H9 (cell line): ENCODE results near the gene CAPN5. TPM values are rescaled to one million over a fixed set of nuclear protein-coding genes. Genes with fewer than 3 reads are reported as not detected.

Source experiments
- DNase-seq: peaks from one replicate; pipeline ENCODE4 v3.0.0-alpha.2; 2017
- H2AFZ ChIP-seq: one replicate; pipeline ENCODE4 v1.6.1; 2013; ENCODE audit warnings: mild to moderate bottlenecking, low read length, control low read depth, moderate library complexity
- H2AK5ac ChIP-seq: 2 replicates; pipeline ENCODE4 v1.6.1; 2013; ENCODE audit warnings: low read length, control low read depth, mixed read lengths; ENCODE audit not compliant: insufficient read length
- H2BK120ac ChIP-seq: one replicate; pipeline ENCODE4 v1.6.1; 2013; ENCODE audit warnings: low read depth, mild to moderate bottlenecking, low read length, control low read depth, inconsistent platforms; ENCODE audit not compliant: poor library complexity, severe bottlenecking
- H2BK12ac ChIP-seq: 2 replicates; pipeline ENCODE4 v1.6.1; 2013; ENCODE audit warnings: low read length, control low read depth, mixed read lengths, low read depth; ENCODE audit not compliant: insufficient read length
- H2BK15ac ChIP-seq: 2 replicates; pipeline ENCODE4 v1.6.1; 2013; ENCODE audit warnings: low read depth, low read length, control low read depth
- H2BK20ac ChIP-seq: one replicate; pipeline ENCODE4 v1.6.1; 2013; ENCODE audit warnings: low read depth, mild to moderate bottlenecking, low read length, control low read depth, inconsistent platforms; ENCODE audit not compliant: poor library complexity, severe bottlenecking
- H2BK5ac ChIP-seq: 2 replicates; pipeline ENCODE4 v1.6.1; 2013; ENCODE audit warnings: low read length, control low read depth, mixed read lengths; ENCODE audit not compliant: insufficient read length
- H3K14ac ChIP-seq: 2 replicates; pipeline ENCODE4 v1.6.1; 2013; ENCODE audit warnings: low read length, control low read depth; ENCODE audit not compliant: insufficient read depth
- H3K18ac ChIP-seq: 2 replicates; pipeline ENCODE4 v1.6.1; 2013; ENCODE audit warnings: low read depth, mild to moderate bottlenecking, mixed read lengths, low read length, control low read depth; ENCODE audit not compliant: insufficient read length
- H3K23ac ChIP-seq: 2 replicates; pipeline ENCODE4 v1.6.1; 2013; ENCODE audit warnings: low read length, control low read depth, mixed read lengths, low read depth; ENCODE audit not compliant: insufficient read length
- H3K23me2 ChIP-seq: 2 replicates; pipeline ENCODE4 v1.6.1; 2013; ENCODE audit warnings: low read depth, mild to moderate bottlenecking, mixed read lengths, low read length, control low read depth; ENCODE audit not compliant: insufficient read length, poor library complexity, severe bottlenecking
- H3K27ac ChIP-seq: 2 replicates; pipeline ENCODE4 v1.5.1; 2013; ENCODE audit warnings: low read length, control low read depth, mixed read lengths, low read depth; ENCODE audit not compliant: insufficient read length
- H3K27me3 ChIP-seq: 2 replicates; pipeline ENCODE4 v1.6.1; 2013; ENCODE audit warnings: low read length, control low read depth, inconsistent platforms; ENCODE audit not compliant: insufficient read depth
- H3K4ac ChIP-seq: 2 replicates; pipeline ENCODE4 v1.6.1; 2013; ENCODE audit warnings: low read depth, mild to moderate bottlenecking, control low read depth, inconsistent platforms, low read length, moderate library complexity
- H3K4me1 ChIP-seq: 2 replicates; pipeline ENCODE4 v1.6.1; 2013; ENCODE audit warnings: low read length, control low read depth, inconsistent platforms; ENCODE audit not compliant: insufficient read depth
- H3K4me2 ChIP-seq: 2 replicates; pipeline ENCODE4 v1.6.1; 2013; ENCODE audit warnings: low read length, control low read depth, mixed read lengths; ENCODE audit not compliant: insufficient read length, insufficient read depth
- H3K56ac ChIP-seq: 2 replicates; pipeline ENCODE4 v1.6.1; 2013; ENCODE audit warnings: low read depth, mild to moderate bottlenecking, mixed read lengths, low read length, control low read depth; ENCODE audit not compliant: insufficient read length
- H3K79me1 ChIP-seq: 2 replicates; pipeline ENCODE4 v1.6.1; 2013; ENCODE audit warnings: low read depth, mild to moderate bottlenecking, moderate library complexity, low read length, control low read depth, inconsistent platforms; ENCODE audit not compliant: insufficient read depth, poor library complexity, severe bottlenecking
- H3K79me2 ChIP-seq: 2 replicates; pipeline ENCODE4 v1.6.1; 2013; ENCODE audit warnings: low read length, control low read depth, inconsistent platforms; ENCODE audit not compliant: insufficient read depth
- H3K9ac ChIP-seq: 2 replicates; pipeline ENCODE4 v1.6.1; 2013; ENCODE audit warnings: low read length, control low read depth, mixed read lengths; ENCODE audit not compliant: insufficient read length; ENCODE audit errors: extremely low read depth
- H3K9me3 ChIP-seq: one replicate; pipeline ENCODE4 v1.6.1; 2013; ENCODE audit warnings: low read depth, low read length, inconsistent platforms; ENCODE audit not compliant: control insufficient read depth
- H3T11ph ChIP-seq: one replicate; pipeline ENCODE4 v1.6.1; 2013; ENCODE audit warnings: mild to moderate bottlenecking, low read length, control low read depth, inconsistent platforms
- H4K20me1 ChIP-seq: one replicate; pipeline ENCODE4 v1.6.1; 2013; ENCODE audit not compliant: control insufficient read depth, insufficient read length, insufficient read depth
- H4K5ac ChIP-seq: 2 replicates; pipeline ENCODE4 v1.6.1; 2013; ENCODE audit warnings: low read depth, mild to moderate bottlenecking, mixed read lengths, low read length, control low read depth; ENCODE audit not compliant: insufficient read length
- H4K8ac ChIP-seq: replicated peaks from 2 replicates; pipeline ENCODE4 v1.6.1; 2013; ENCODE audit warnings: low read length, control low read depth, mixed read lengths, low read depth; ENCODE audit not compliant: insufficient read length
- H4K91ac ChIP-seq: 2 replicates; pipeline ENCODE4 v1.6.1; 2013; ENCODE audit warnings: low read depth, mild to moderate bottlenecking, moderate library complexity, mixed read lengths, low read length, control low read depth; ENCODE audit not compliant: insufficient read length
- H3K27ac Mint-ChIP-seq, 3 experiments: 2 replicates in 2 of 3; 3 replicates in 1 of 3; pipeline ENCODE4 v1.8.0; 2020 to 2021; ENCODE audit warnings: mixed read lengths in 3 of 3, mild to moderate bottlenecking in 1 of 3, moderate library complexity in 1 of 3
- H3K27me3 Mint-ChIP-seq: 2 replicates; pipeline ENCODE4 v1.8.0; 2021; ENCODE audit warnings: low read depth, mild to moderate bottlenecking, moderate library complexity, mixed read lengths
- H3K36me3 Mint-ChIP-seq, 3 experiments: 2 replicates in 2 of 3; 3 replicates in 1 of 3; pipeline ENCODE4 v1.8.0; 2020 to 2021; ENCODE audit warnings: low read depth in 3 of 3, mixed read lengths in 3 of 3; ENCODE audit not compliant: insufficient read depth in 1 of 3
- H3K4me1 Mint-ChIP-seq, 2 experiments: 2 replicates each; pipeline ENCODE4 v1.8.0; 2020; ENCODE audit warnings: mixed read lengths in 2 of 2
- H3K4me3 Mint-ChIP-seq, 2 experiments: 2 replicates in 1 of 2; 3 replicates in 1 of 2; pipeline ENCODE4 v1.8.0; 2020 to 2021; ENCODE audit warnings: mild to moderate bottlenecking in 2 of 2, mixed read lengths in 2 of 2, moderate library complexity in 1 of 2
- H3K9me3 Mint-ChIP-seq, 2 experiments: 2 replicates in 1 of 2; 3 replicates in 1 of 2; pipeline ENCODE4 v1.8.0; 2020; ENCODE audit warnings: mild to moderate bottlenecking in 2 of 2, mixed read lengths in 2 of 2, moderate library complexity in 1 of 2
- CTCF ChIP-seq: fragments of 200-600 bp; sonication (generic); conservative IDR thresholded peaks from 3 replicates; pipeline ENCODE4 v1.8.0; 2021; ENCODE audit warnings: antibody characterized with exemption, mild to moderate bottlenecking
- WGBS: extraction: QIAGEN DNeasy Blood & Tissue Kit; methylation state at CpG from one replicate; pipeline ENCODE4 v1.1.7; 2013; ENCODE audit warnings: missing lambda C conversion rate, low lambda C conversion rate, mixed read lengths; ENCODE audit not compliant: insufficient read length; ENCODE audit errors: extremely low coverage; 5-methylcytosine and 5-hydroxymethylcytosine counted together
- total RNA-seq: library from RNA; stranded (reverse); gene quantifications from 2 replicates; pipeline ENCODE4 v1.2.1, GENCODE V29; 2021

The CAPN5 gene
- total RNA-seq, 1 experiment from 2014 or later, result 16.7 TPM

GRCh38 chr11:77142091-77142975 lies 75.6 kb downstream of the CAPN5 start:
- H2BK20ac ChIP-seq, result no peak overlapping the region
- no peaks in the 10 kb centered on the region for H3K79me1 ChIP-seq
- H3K4me1 Mint-ChIP-seq, result peaks cover 17 to 24% of the 10 kb centered on the region in 2 experiments
- peak overlapping the region in 1 of 3 experiments; percentile 29; a peak in 1 of 7 replicates for H3K27ac Mint-ChIP-seq
- H3K27me3 Mint-ChIP-seq, result peaks cover 15% of the 10 kb centered on the region
- no peak overlapping the region for H2BK15ac ChIP-seq
- no peak overlapping the region for H4K8ac ChIP-seq
- H3K23me2 ChIP-seq, result peaks cover under 1% of the 10 kb centered on the region
- no peaks in the 10 kb centered on the region for H3K27me3 ChIP-seq
- H2AFZ ChIP-seq, result no peak overlapping the region
- H3K4ac ChIP-seq, result no peak overlapping the region
- no peak overlapping the region for H3K18ac ChIP-seq
- no peak overlapping the region for H3T11ph ChIP-seq
- no peaks in the 10 kb centered on the region; the same call in 1 of the 2 replicates for H3K4me1 ChIP-seq
- DNase-seq, result no peak
- no peak overlapping the region for H3K4me3 Mint-ChIP-seq
- H2BK12ac ChIP-seq, result no peak overlapping the region
- H2BK5ac ChIP-seq, result no peak overlapping the region
- H3K79me2 ChIP-seq, result no peaks in the 10 kb centered on the region
- no peaks in the 10 kb centered on the region for H3K9me3 ChIP-seq
- H3K23ac ChIP-seq, result no peak overlapping the region
- no peak overlapping the region for H4K91ac ChIP-seq
- no peak overlapping the region for H4K5ac ChIP-seq
- WGBS, result no CpG with 5 or more reads among the region's 11 CpGs
- peaks cover under 1% of the 10 kb centered on the region for H4K20me1 ChIP-seq
- H2BK120ac ChIP-seq, result no peak overlapping the region
- no peak overlapping the region for H3K56ac ChIP-seq
- H3K14ac ChIP-seq, result no peak overlapping the region
- H3K9me3 Mint-ChIP-seq, result no peaks in the 10 kb centered on the region
- no peak overlapping the region for H3K27ac ChIP-seq
- H3K9ac ChIP-seq, result no peak overlapping the region
- TF ChIP-seq CTCF, result no peak
- H3K4me2 ChIP-seq, result no peak overlapping the region
- no peak overlapping the region for H2AK5ac ChIP-seq
- H3K36me3 Mint-ChIP-seq, result no peaks in the 10 kb centered on the region
